ENCODE measurements around the gene CCDC63.

Gene CCDC63

DNA sequence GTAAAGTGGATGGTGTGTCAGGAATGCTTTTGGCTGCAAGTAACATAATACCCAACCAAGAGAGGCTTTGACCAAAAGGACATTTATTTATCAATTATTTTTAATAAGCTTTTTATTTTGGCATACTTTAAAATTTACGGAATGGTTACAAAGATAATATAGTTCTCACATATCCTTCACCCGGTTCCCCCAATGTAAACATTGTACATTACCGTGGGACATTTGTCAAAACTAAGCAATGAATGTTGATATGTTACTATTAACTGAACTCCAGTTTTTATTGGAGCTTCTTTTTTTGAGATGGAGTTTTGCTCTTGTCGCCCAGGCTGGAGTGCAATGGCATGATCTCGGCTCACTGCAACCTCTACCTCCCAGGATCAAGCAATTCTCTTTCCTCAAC lies 23.0 kb downstream of the CCDC63 start:
- TF ChIP-seq, protein P1, sequence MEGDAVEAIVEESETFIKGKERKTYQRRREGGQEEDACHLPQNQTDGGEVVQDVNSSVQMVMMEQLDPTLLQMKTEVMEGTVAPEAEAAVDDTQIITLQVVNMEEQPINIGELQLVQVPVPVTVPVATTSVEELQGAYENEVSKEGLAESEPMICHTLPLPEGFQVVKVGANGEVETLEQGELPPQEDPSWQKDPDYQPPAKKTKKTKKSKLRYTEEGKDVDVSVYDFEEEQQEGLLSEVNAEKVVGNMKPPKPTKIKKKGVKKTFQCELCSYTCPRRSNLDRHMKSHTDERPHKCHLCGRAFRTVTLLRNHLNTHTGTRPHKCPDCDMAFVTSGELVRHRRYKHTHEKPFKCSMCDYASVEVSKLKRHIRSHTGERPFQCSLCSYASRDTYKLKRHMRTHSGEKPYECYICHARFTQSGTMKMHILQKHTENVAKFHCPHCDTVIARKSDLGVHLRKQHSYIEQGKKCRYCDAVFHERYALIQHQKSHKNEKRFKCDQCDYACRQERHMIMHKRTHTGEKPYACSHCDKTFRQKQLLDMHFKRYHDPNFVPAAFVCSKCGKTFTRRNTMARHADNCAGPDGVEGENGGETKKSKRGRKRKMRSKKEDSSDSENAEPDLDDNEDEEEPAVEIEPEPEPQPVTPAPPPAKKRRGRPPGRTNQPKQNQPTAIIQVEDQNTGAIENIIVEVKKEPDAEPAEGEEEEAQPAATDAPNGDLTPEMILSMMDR (IDR thresholded peaks at IDR 0.05; ENCODE audit: poor library complexity, severe bottlenecking) = no peak
- no peak overlapping the region for H3K4me3 ChIP-seq (ENCODE audit: severe bottlenecking)
- no peaks in the 10 kb centered on the region for H3K9me3 ChIP-seq (ENCODE audit: severe bottlenecking)
- H3K27ac ChIP-seq (ENCODE audit: poor library complexity, severe bottlenecking) = no peak overlapping the region
- no peaks in the 10 kb centered on the region for H3K27me3 ChIP-seq (ENCODE audit: insufficient read depth, poor library complexity, severe bottlenecking)
- ATAC-seq (ENCODE audit: low read depth) (no peak), DNase-seq (ENCODE audit: low spot score) (no peak)
- H3K4me1 ChIP-seq (ENCODE audit: insufficient read depth, poor library complexity, severe bottlenecking) = no peaks in the 10 kb centered on the region
- H3K36me3 ChIP-seq (ENCODE audit: low read depth) = no peaks in the 10 kb centered on the region

DNA sequence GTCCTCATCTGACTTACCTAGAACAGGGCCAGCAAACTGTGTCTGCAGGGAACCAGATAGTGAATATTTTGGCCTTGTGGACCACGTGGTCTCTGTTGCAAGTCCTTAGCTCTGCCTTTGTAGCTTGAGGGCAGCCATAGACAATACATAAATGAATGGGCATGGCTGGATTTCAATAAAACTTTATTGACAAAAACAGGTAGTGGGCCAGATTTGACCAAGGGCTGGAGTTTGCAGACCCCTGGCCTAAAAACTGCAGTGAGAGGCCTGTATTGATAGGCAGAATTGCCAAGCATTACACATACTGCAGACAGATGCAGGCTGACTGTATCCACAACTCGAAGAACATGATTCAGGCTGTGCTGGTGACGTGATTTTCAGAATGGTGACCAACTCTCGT lies 25.3 kb downstream of the CCDC63 start:
- H3K4me1 ChIP-seq (ENCODE audit: insufficient read depth, poor library complexity, severe bottlenecking) = no peaks in the 10 kb centered on the region
- H3K27me3 ChIP-seq (ENCODE audit: insufficient read depth, poor library complexity, severe bottlenecking) = no peaks in the 10 kb centered on the region
- no peaks in the 10 kb centered on the region for H3K36me3 ChIP-seq (ENCODE audit: low read depth)
- ATAC-seq (ENCODE audit: low read depth) = no peak
- no peaks in the 10 kb centered on the region for H3K9me3 ChIP-seq (ENCODE audit: severe bottlenecking)
- TF ChIP-seq, protein P1 (IDR thresholded peaks at IDR 0.05; ENCODE audit: poor library complexity, severe bottlenecking) = no peak
- H3K4me3 ChIP-seq (ENCODE audit: severe bottlenecking) = no peak overlapping the region
- no peak overlapping the region for H3K27ac ChIP-seq (ENCODE audit: poor library complexity, severe bottlenecking)
- DNase-seq (ENCODE audit: low spot score) = no peak

DNA sequence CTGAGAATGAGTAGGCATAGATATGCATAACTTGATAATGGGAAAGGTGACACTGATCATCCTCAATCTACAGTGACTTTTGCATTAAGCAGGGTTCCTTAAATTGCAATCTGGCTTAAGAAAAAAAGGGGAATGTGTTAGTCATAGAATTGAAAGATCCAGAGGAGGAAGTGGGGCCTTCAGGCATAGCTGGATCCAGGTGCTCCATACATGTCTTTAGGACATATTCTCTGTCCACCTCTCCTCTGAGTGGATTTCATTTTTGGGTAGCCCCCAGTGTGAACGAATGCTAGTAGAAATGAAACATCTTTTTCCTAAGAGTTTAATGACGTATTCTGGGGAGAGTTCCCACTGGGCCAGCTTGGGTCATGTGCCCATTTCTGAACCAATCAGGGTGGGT lies 27.6 kb downstream of the CCDC63 start:
- H3K27me3 ChIP-seq (ENCODE audit: insufficient read depth, poor library complexity, severe bottlenecking) = no peaks in the 10 kb centered on the region
- H3K36me3 ChIP-seq (ENCODE audit: low read depth) = no peaks in the 10 kb centered on the region
- ATAC-seq (ENCODE audit: low read depth) (no peak), DNase-seq (ENCODE audit: low spot score) (no peak)
- no peaks in the 10 kb centered on the region for H3K4me1 ChIP-seq (ENCODE audit: insufficient read depth, poor library complexity, severe bottlenecking)
- H3K27ac ChIP-seq (ENCODE audit: poor library complexity, severe bottlenecking) = no peak overlapping the region
- H3K9me3 ChIP-seq (ENCODE audit: severe bottlenecking) = no peaks in the 10 kb centered on the region
- TF ChIP-seq, protein P1 (IDR thresholded peaks at IDR 0.05; ENCODE audit: poor library complexity, severe bottlenecking) = no peak
- no peak overlapping the region for H3K4me3 ChIP-seq (ENCODE audit: severe bottlenecking)

DNA sequence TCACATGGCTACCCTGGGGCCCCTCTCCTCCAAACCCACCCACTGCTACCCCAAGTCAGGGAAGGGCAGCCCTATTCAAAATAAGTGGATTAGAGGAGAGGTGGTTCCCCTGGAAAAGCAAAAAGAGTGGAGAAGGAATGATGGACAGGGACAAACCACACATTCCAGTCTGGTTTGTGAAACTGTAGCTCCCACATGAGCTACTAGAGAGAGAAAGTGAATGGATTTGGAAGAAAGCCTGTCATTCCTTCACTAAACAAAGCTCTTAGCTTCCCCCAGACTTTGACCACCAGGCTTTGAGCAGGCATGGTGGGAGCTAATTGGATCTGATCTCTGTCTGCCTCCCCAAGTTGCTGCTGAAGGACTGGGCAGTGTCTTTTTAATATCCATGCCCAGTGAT lies 28.0 kb downstream of the CCDC63 start:
- no peak overlapping the region for H3K27ac ChIP-seq (ENCODE audit: poor library complexity, severe bottlenecking)
- no peaks in the 10 kb centered on the region for H3K36me3 ChIP-seq (ENCODE audit: low read depth)
- no peak for ATAC-seq (ENCODE audit: low read depth)
- no peaks in the 10 kb centered on the region for H3K4me1 ChIP-seq (ENCODE audit: insufficient read depth, poor library complexity, severe bottlenecking)
- no peak overlapping the region for H3K4me3 ChIP-seq (ENCODE audit: severe bottlenecking)
- no peaks in the 10 kb centered on the region for H3K9me3 ChIP-seq (ENCODE audit: severe bottlenecking)
- TF ChIP-seq, protein P1 (IDR thresholded peaks at IDR 0.05; ENCODE audit: poor library complexity, severe bottlenecking) = no peak
- H3K27me3 ChIP-seq (ENCODE audit: insufficient read depth, poor library complexity, severe bottlenecking) = no peaks in the 10 kb centered on the region
- DNase-seq (ENCODE audit: low spot score) = no peak

DNA sequence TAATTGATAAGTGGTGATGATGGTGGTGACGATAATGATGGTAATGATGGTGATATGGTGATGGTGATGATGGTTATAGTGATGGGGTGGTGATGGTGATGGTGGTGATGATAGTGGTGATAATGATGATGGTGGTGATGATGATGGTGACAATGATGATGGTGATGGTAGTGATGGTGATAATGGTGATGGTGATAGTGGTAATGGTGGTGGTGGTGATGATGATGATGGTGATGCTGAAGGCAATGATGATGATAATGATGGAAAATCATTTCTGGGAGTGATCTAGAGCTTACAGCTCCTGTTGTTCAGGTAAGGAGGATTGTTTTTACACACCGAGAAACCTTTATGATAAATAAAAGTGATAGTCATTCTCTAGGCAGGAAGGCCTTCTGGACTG lies 33.9 kb downstream of the CCDC63 start:
- no peak for ATAC-seq (ENCODE audit: low read depth)
- H3K36me3 ChIP-seq (ENCODE audit: low read depth) = no peaks in the 10 kb centered on the region
- H3K27ac ChIP-seq (ENCODE audit: poor library complexity, severe bottlenecking) = no peak overlapping the region
- H3K27me3 ChIP-seq (ENCODE audit: insufficient read depth, poor library complexity, severe bottlenecking) = no peaks in the 10 kb centered on the region
- DNase-seq (ENCODE audit: low spot score) = no peak
- H3K4me3 ChIP-seq (ENCODE audit: severe bottlenecking) = no peak overlapping the region
- TF ChIP-seq, protein P1 (IDR thresholded peaks at IDR 0.05; ENCODE audit: poor library complexity, severe bottlenecking) = no peak
- H3K9me3 ChIP-seq (ENCODE audit: severe bottlenecking) = no peaks in the 10 kb centered on the region
- H3K4me1 ChIP-seq (ENCODE audit: insufficient read depth, poor library complexity, severe bottlenecking) = no peaks in the 10 kb centered on the region

Data from RWPE2 (cell line).